ENCODE measurements around the gene PCDHGB5.
A peak's percentile ranks its signal among the peaks of the same experiment; 100 is the strongest.

PCDHGB5 gene

DNA sequence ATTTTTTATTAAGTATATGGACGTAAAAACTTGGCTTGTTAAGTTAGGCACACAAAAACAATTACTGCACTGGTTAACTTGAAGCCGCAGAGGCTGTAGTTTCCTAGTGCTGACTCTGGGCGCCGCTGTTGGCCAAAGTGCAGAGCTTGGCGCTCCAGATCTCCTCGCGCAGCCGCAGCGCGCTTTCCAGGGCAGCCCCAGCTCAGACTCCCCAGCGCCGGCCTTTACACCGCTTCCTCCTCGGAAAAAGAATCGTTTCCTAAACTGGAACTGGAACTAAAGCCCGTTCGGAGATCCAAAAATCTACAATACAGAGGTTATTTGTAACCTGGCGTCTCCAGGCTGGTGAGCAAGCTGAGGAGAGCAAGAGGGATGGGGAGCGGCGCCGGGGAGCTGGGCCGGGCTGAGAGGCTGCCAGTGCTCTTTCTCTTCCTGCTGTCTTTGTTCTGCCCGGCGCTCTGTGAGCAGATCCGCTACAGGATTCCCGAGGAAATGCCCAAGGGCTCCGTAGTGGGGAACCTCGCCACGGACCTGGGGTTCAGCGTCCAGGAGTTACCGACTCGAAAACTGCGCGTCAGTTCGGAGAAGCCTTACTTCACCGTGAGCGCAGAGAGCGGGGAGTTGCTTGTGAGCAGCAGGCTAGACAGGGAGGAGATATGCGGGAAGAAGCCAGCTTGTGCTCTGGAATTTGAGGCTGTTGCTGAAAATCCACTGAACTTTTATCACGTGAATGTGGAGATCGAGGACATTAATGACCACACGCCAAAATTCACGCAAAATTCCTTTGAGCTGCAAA is at the start of gene PCDHGB5:
Gene PCDHGB5 (plus strand): TSS at position 192 of the 796 bp plus-strand sequence. CDS start 181 bp downstream, at position 373.
- peak within 1 kb of the TSS; percentile 50 for H3K4me3 ChIP-seq (replicated peaks; ENCODE audit: low read depth, low read length)
- TF ChIP-seq, protein P1, sequence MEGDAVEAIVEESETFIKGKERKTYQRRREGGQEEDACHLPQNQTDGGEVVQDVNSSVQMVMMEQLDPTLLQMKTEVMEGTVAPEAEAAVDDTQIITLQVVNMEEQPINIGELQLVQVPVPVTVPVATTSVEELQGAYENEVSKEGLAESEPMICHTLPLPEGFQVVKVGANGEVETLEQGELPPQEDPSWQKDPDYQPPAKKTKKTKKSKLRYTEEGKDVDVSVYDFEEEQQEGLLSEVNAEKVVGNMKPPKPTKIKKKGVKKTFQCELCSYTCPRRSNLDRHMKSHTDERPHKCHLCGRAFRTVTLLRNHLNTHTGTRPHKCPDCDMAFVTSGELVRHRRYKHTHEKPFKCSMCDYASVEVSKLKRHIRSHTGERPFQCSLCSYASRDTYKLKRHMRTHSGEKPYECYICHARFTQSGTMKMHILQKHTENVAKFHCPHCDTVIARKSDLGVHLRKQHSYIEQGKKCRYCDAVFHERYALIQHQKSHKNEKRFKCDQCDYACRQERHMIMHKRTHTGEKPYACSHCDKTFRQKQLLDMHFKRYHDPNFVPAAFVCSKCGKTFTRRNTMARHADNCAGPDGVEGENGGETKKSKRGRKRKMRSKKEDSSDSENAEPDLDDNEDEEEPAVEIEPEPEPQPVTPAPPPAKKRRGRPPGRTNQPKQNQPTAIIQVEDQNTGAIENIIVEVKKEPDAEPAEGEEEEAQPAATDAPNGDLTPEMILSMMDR (IDR thresholded peaks at IDR 0.05; ENCODE audit: low read length, missing control alignments): peak; percentile 64
- DNase-seq (ENCODE audit: low read depth): peak; percentile 78

DNA sequence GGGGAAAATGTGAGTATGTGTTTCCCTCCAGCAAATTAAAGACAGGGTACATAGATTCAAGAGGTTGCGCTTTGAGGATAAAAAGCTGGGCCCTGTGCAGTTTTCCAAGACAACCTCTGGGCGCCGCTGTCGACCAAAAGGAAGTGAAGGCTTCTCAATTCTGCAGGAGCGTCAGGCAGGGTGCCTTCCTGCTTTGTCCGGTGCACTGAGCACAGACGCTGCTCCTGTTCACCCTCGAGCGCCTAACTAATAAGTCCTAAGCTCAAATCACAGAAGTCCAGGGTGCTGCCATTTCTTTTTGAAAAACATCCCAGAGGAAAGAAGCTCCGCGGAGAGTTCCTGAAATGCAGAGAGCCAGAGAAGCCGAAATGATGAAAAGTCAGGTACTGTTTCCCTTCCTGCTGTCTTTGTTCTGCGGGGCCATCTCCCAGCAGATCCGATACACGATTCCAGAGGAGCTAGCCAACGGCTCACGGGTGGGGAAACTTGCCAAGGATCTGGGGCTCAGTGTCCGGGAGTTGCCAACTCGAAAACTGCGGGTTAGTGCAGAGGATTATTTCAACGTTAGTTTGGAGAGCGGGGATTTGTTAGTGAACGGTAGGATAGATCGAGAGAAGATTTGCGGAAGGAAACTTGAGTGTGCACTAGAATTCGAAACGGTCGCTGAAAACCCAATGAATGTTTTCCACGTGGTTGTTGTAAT is 47.7 kb upstream of the PCDHGB5 start, which contains the start of gene PCDHGB1:
Gene PCDHGB1 (plus strand): TSS at position 183 of the 703 bp plus-strand sequence. CDS start 162 bp downstream, at position 345.
- DNase-seq (ENCODE audit: low read depth): peak; percentile 66
- TF ChIP-seq, protein P1 (IDR thresholded peaks at IDR 0.05; ENCODE audit: low read length, missing control alignments): peak; percentile 55
- peak within 1 kb of the TSS; percentile 40 for H3K4me3 ChIP-seq (replicated peaks; ENCODE audit: low read depth, low read length)

DNA sequence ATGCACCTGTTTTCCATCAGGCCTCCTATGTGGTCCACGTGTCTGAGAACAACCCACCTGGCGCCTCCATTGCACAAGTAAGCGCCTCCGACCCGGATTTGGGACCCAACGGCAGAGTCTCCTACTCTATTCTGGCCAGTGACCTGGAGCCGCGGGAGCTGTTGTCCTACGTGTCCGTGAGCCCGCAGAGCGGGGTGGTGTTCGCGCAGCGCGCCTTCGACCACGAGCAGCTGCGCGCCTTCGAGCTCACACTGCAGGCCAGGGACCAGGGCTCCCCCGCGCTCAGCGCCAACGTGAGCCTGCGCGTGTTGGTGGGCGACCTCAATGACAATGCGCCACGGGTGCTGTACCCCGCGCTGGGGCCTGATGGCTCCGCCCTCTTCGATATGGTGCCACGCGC is 46.2 kb upstream of the PCDHGB5 start:
- no peak for DNase-seq (ENCODE audit: low read depth)
- TF ChIP-seq, protein P1 (IDR thresholded peaks at IDR 0.05; ENCODE audit: low read length, missing control alignments): no peak
- no peak overlapping the region for H3K4me3 ChIP-seq (replicated peaks; ENCODE audit: low read depth, low read length)

DNA sequence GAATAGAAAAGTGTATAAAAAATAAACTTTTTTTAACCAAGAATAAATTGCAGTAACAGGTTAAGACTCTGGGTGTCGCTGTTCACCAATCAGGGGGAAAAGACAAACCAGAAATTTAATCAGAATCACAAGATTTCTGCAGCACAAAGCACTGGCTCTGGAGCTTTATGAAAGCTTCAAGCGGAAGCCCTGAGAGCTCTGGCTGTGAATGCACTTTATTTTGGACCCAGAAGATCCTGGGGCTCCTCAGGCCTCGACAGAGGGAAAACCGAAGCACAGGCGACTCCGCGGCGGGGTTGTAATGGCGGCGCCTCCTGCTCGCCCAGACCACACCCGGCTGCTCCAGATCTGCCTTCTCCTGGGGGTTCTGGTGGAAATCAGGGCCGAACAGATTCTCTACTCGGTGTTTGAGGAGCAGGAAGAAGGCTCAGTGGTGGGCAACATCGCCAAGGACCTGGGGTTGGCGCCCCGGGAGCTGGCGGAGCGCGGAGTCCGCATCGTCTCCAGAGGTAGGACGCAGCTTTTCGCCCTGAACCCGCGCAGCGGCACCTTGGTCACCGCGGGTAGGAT is 42.8 kb upstream of the PCDHGB5 start, which contains the start of gene PCDHGA4:
Gene PCDHGA4 (plus strand): TSS at position 122 of the 570 bp plus-strand sequence. CDS start 87 bp downstream, at position 209.
- peak; percentile 49 for DNase-seq (ENCODE audit: low read depth)
- peak within 1 kb of the TSS; percentile 47 for H3K4me3 ChIP-seq (replicated peaks; ENCODE audit: low read depth, low read length)
- TF ChIP-seq, protein P1 (IDR thresholded peaks at IDR 0.05; ENCODE audit: low read length, missing control alignments): peak; percentile 50

DNA sequence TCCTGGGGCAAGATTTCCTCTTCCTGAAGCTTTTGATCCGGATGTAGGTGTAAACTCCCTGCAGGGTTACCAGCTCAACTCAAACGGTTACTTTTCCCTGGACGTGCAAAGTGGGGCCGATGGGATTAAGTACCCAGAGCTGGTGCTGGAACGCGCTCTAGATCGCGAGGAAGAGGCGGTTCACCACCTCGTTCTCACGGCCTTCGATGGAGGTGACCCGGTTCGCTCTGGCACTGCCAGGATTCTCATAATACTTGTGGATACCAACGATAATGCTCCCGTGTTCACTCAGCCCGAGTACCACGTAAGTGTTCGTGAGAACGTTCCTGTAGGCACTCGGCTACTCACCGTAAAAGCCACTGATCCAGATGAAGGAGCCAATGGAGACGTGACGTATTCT is 42.1 kb upstream of the PCDHGB5 start:
- peak overlapping the region; percentile 47 for H3K4me3 ChIP-seq (replicated peaks; ENCODE audit: low read depth, low read length)
- TF ChIP-seq, protein P1 (IDR thresholded peaks at IDR 0.05; ENCODE audit: low read length, missing control alignments): no peak
- no peak for DNase-seq (ENCODE audit: low read depth)

DNA sequence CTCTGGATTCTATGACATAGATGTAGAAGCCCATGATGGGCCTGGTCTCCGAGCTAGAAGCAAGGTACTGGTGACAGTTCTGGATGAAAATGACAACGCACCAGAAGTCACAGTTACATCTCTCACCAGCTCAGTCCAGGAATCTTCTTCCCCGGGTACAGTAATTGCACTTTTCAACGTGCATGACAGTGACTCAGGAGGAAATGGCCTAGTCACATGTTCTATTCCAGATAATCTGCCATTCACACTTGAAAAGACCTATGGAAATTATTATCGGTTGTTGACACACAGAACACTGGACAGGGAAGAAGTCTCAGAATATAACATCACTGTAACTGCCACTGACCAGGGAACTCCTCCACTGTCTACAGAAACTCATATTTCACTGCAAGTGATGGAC is 41.6 kb upstream of the PCDHGB5 start:
- no peak for DNase-seq (ENCODE audit: low read depth)
- TF ChIP-seq, protein P1 (IDR thresholded peaks at IDR 0.05; ENCODE audit: low read length, missing control alignments): no peak
- H3K4me3 ChIP-seq (replicated peaks; ENCODE audit: low read depth, low read length): no peak overlapping the region

Data from fibroblast of pulmonary artery (primary cell).